Glomerular visceral epithelial cell (primary cell): ENCODE data around the gene UBAC1.

Experiments used
- DNase-seq: peaks from one replicate; pipeline ENCODE4 v3.0.0-alpha.2; 2016; ENCODE audit errors: extremely low spot score

The UBAC1 gene, protein sequence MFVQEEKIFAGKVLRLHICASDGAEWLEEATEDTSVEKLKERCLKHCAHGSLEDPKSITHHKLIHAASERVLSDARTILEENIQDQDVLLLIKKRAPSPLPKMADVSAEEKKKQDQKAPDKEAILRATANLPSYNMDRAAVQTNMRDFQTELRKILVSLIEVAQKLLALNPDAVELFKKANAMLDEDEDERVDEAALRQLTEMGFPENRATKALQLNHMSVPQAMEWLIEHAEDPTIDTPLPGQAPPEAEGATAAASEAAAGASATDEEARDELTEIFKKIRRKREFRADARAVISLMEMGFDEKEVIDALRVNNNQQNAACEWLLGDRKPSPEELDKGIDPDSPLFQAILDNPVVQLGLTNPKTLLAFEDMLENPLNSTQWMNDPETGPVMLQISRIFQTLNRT

DNA sequence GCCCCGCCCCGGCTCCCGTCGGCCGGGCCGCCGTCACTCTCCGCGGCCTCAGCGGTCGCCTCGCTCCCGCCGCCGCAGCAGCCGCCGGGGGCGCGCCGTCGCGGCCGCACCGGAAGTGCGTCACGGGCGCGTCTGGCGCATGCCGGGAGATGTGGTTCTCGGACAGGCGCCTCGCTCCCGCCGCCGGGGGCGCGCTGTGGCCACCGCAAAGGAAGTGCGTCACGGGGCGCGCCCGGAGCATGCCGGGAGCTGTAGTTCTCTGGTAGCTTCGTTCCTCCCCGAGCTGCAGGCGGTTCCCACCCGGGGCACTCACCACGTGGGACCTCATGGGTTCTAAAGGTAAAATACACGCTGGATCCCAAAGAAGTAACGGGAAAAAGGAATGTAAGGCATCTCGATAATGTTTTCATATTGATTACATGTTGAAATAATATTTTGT lies at the start of gene UBAC1:
Gene UBAC1 (minus strand): TSS at position 97 of the 439 bp plus-strand sequence. CDS start 211 bp downstream, outside the sequence.
- peak; percentile 96 for DNase-seq

GRCh38 chr9:136010615-136011361 lies 49.6 kb upstream of the UBAC1 start:
- DNase-seq = no peak

DNA sequence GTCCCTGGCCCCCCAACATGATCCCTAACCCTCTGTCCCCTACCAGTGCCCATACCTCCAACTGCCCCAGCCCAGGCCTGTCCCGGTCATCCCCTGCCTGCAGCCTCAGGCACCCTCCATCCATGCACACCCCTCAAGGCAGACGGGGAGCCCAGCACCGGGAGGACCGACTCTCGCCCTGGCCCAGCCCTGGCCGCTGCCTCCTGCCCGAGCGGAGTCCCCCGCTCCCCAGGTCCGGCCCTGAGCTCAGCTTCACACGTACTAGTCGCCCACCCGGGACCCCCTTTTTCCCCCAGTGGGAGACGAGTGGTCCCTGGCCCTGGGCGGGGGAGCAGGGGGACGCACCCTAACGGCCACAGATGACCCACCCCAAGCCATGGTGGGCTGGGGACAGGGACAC lies 49.0 kb upstream of the UBAC1 start:
- DNase-seq = no peak

DNA sequence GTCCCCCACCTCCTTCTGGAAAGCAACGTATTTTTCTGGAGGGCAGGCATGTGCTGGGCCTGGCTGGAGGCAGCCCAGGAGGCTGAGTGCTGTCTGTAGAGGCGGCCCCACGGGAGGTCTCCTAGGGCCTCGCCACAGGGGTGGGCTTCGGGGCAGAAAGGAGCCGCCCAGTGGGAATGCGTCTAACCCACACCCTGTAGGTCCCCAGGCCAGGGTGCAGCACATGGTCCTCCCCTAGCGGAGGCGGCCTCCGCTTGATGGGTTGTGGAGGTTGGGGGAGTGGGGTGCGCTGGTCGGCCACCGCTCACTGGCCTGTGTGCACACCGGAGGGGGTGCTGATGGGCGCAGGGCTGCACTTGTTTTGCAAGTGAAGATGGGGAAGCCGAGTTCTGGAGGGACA lies 48.3 kb upstream of the UBAC1 start:
- no peak for DNase-seq

DNA sequence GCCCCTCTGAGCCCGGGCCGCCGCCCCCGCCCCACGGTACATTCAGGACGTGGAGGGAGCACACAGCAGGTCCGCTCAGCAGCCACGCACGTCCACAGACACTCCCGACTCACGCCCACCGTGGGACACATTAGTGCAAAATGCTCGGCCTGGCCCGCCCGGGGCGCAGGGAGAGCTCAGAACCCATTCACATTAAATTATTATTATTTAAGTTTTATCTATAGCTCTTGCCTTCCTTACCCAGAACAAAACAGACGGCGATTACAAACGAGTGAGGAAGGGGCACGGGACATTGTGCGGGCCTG lies 47.5 kb upstream of the UBAC1 start:
- DNase-seq = no peak

GRCh38 chr9:136007934-136008692 lies 46.9 kb upstream of the UBAC1 start:
- DNase-seq = peak; percentile 28

DNA sequence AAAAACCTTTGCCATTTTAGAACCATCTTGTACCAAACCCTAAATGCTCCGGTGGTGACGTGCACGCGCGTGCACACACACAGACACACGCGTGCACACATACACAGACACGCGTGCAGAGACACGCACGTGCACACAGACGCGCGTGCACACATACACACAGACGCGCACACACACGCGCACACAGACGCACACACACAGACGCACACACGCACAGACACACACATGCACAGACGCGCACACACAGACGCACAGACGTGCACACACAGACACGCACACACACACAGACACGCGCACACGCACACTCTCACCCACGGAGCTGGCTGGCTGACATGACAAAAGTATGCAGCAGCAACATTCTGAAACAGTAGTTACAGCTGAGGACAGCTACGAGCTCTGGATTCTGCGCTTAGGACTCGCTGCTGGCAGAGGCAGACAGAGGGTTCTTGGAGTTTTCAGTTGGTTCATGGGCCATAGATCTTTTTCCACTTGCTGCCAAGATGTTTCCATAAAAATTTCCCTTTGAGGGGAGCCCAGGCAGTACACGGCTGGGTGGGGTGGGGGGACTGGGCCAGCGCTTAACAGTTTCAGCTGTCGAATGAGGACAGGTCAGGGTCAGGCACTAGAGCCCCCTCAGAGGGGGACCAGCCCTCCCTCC lies 46.2 kb upstream of the UBAC1 start:
- DNase-seq = no peak

DNA sequence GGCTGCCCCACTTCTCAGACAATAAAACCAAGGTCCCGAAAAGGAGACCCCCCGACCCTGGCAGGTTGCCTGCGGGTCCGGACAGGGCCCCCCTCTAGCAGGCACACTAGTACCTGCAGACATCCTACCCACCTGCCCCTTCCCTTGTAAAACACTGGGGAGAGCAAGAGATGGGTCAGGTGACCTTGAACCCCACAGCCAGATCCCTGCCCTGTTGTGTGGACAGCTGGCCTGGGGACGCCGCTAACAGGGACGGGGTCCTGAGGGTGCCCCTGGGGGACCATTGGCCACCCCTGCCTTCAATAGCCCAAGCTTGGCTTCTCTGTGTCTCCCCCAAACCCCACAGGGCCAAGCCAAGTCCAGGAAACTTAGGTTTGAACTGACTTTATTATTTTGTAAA lies 45.0 kb upstream of the UBAC1 start:
- no peak for DNase-seq

GRCh38 chr9:136004712-136005111 lies 43.5 kb upstream of the UBAC1 start:
- DNase-seq = no peak

DNA sequence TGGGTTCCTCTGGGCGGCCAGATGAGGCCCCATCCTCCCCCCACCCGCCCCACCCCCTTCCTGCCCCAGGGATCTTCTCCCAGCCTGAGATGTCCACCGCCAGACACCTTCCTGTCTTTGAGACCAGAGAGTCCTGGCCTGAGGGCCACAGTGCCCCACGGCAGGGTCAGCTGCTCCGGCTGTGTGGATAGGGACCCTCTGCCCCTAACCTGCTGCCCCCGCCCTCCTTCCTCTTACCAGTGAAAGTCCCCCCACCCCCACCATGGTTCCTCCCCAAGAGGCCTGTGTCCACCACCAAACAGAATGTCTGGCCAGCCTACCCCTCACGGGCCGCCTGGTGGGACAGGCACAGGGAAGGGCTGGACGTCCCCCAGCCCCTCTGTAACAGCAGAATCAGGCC lies 43.0 kb upstream of the UBAC1 start:
- DNase-seq = no peak

DNA sequence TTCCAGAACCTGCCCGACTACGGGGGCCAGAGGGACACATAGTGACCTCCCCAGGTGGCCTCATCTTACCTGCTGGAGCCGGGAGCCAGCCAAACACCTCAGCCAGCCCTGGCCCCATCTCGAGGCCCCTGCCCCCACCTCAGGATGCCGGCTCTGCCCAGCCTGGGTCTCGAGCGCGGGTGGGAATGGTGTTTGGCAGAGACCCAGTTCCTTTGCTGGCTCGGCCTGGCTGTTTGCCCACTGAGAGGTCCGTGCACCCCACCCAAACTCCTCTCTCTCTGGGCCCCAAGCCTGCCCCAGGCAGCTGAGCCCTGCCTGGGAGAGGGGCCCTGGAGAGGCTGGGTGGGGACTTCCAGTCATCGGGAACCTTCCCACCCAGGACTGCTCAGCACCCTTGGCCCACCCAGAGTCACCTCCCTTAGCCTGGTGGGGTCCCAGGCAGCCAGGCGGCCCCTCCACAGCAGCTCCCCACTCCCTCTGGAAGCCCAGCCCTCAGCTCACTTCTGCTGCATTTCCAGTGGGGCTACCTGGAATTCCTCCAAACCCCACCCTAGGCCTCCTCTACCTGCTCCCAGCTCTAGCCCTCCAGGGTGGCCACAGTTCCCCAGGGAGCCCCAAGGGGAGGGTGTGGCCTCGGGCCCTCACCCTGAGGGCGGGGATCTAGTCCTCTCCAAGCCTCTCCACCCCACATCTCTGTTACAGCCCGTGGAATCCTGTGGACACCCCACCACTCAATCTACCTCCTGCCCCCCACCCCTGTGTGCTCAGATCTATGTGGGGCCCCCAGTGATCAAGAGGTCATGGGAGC lies 42.4 kb upstream of the UBAC1 start:
- DNase-seq = no peak

- DNase-seq = no peak
Observed at GRCh38 chr9:136002881-136003280, 41.7 kb upstream of the UBAC1 start.

DNA sequence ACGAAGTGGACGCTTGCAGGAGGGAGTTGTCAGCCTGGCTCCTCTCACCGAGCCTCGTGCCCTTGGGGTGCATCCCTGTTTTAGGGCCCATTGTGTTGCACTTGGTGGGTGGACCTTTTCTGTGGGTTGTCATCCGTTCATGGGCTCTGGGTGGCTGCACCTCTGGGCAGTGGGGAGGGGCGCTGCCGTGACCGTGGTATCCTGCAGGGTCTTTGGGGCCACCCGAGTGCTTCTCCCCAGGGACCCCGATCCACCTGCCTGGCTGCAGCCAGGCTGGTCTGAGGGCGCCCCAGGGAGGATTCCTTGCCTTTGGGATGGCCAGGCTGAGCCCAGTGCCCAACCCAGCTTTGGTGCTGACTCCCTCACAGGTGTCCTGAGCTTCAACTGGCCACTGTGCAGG lies 41.0 kb upstream of the UBAC1 start:
- DNase-seq = no peak

DNA sequence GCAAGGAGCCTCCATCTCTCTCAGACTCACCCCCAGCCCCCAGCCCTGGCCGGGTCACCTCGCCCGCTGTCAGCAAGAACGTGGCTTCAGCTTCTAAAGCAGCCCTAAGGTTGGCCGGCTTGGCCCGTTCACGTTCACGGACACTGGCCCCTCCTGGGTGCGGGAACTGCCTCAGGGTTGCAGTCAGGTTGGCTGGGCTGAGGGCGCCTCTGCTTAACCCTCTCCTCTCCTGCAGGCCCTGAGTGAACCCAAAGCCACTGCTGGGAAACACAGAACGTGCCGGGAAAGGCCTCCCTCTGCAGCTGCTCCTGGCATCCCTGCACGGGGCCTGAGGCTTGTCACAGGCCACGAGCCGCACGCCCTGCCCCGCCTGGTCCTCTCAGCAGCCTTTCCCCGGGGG lies 40.1 kb upstream of the UBAC1 start:
- DNase-seq = no peak

DNA sequence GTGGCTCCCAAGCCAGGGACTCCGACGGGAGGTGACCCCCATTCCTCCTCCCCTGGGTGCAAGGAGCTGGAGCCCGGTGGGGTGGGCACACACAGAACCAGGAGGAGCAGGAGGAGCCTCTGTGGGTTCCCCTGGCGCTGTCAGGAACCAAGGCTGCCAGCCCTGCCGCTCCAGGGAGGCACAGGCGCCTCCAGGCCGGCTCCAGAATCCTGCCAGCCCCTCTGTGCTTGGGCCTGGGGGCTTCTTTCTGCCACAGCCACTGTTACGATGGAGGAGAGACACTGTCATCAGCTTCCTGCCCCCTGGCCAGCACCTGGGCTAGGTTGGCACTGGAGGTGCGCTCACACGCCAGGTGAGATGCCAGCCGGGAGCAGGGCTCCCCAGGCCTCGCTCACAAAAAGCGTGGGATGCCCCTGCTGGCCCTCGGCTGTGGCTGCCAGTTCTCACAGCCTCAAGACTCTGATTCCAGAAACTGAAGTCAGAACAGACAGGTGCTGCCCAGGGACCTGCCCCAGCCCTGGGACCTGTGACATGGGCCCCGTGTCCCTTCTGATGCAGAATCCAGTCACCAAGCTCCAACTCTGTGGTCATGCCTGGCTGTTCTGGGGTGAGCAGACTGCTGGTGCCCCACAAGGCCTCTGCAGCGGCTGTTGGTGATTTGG lies 37.4 kb upstream of the UBAC1 start:
- DNase-seq = no peak

GRCh38 chr9:135998016-135998380 lies 36.8 kb upstream of the UBAC1 start:
- no peak for DNase-seq

DNA sequence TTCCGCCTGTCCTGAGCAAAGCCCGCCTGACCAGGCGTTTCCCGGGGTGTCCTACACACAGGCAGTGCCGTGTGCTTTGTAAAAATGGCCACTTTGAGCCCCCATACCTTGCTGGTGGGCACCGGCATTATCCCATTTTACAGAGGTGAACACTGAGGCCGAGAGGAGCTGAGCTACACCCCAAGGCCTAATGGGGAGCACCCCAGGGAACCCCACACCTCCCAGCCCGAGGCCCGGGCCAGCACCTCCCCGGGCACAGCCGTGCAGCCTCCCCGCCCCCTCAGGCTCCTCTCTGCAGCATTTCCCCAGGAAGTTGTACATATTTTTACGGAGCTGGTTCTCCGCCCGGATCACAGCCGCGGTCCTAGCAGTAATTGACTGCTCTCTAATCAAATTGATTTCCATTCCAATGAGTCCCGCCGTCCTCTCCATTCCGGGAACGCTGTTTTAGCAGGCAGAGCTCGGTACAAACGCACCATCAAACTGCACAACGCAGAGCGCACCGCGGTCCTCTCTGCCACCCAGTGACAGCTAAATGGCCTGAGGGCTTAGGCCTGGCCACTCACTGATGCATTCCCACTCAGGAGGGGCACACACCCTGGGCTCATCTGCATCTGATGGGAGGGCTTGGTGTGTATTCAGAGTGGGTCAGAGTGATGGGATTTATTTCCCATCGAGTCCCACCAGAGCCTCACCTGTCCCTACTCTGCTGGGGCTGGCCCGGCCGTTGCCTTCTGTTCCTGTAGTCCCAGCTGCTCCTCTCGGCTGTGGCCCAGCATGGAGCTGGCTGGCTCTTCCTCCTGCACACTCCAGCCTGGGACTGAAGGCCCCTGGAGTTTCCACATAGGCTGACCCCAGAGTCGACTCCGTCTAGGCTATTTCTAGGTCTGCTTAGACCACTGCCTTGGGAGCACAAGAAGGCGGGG lies 36.2 kb upstream of the UBAC1 start:
- no peak for DNase-seq

- DNase-seq = no peak
Observed at GRCh38 chr9:135995816-135996215, 34.6 kb upstream of the UBAC1 start.

GRCh38 chr9:135994501-135995192 lies 33.5 kb upstream of the UBAC1 start:
- no peak for DNase-seq
